WTC11 (cell line): ENCODE data around the gene SNX24.

Experiments used
- CBFB ChIP-seq: sonication (generic); formaldehyde crosslinking; IDR thresholded peaks from 2 replicates; pipeline ENCODE4 v1.8.1; 2022; ENCODE audit warnings: mild to moderate bottlenecking, low read depth, missing genetic modification reagents
- NR2C2 ChIP-seq: sonication (generic); formaldehyde crosslinking; IDR thresholded peaks from 2 replicates; pipeline ENCODE4 v1.8.0; 2022; ENCODE audit warnings: mild to moderate bottlenecking, missing genetic modification reagents
- RORB ChIP-seq: fragments of 250-450 bp; sonication (Bioruptor Pico); IDR thresholded peaks from 2 replicates; pipeline ENCODE4 v1.9.0; 2021; ENCODE audit warnings: mild to moderate bottlenecking
- SP1 ChIP-seq: sonication (generic); formaldehyde crosslinking; conservative IDR thresholded peaks from 2 replicates; pipeline ENCODE4 v1.8.1; 2022; ENCODE audit warnings: missing genetic modification reagents
- TF ChIP-seq, protein P1 (sequence below): sonication (generic); formaldehyde crosslinking; IDR thresholded peaks from 2 replicates; pipeline ENCODE4 v1.8.0; 2022; ENCODE audit warnings: mild to moderate bottlenecking, missing genetic modification reagents
- TF ChIP-seq, protein P2 (sequence below): fragments of 200-600 bp; IDR thresholded peaks from 2 replicates; pipeline ENCODE4 v1.8.0; 2022; ENCODE audit warnings: antibody characterized with exemption
- TF ChIP-seq, protein P3 (sequence below): sonication (generic); formaldehyde crosslinking; IDR thresholded peaks from 2 replicates; pipeline ENCODE4 v1.8.0; 2022; ENCODE audit warnings: missing genetic modification reagents
- TF ChIP-seq, protein P4 (sequence below): sonication (generic); formaldehyde crosslinking; conservative IDR thresholded peaks from 2 replicates; pipeline ENCODE4 v1.8.1; 2022; ENCODE audit warnings: mild to moderate bottlenecking, missing genetic modification reagents
- TF ChIP-seq, protein P5 (sequence below): sonication (generic); formaldehyde crosslinking; IDR thresholded peaks from 2 replicates; pipeline ENCODE4 v1.8.1; 2023; ENCODE audit warnings: mild to moderate bottlenecking, missing genetic modification reagents, moderate library complexity

DNA sequence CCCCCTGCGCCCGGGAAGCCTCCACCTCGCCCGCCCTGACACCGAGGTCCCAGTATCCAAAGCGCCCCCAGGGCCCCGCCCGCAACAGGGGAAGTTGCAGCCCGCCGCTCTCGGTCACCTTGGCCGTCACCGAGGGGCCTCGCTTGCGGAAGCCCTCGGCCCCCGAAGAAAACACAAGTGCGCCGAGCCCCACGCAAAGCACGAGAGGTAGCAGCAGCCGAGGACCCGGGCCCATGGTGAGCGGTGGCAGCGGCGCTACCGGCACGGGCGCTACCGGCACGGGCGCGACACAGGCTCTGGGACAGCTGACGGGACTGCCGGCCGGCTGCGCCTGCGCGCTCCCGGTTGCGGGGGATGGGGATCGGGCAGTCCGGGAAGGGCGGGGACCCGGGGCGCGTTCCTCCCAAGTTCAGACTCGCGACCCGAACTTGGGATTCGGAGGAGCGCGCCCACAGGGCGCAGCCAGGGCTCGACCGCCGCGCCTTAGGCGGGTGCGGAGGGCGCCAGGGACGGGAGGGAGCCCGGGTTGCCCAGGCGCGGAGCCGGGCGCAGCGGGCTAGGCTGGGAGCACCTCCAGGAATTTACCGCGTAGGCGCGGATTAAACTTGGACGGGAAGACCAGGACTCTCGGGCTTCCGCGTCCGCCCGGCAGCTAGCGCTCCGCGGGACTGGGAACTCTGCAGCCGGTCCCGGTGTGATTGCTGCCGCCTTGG is 191.1 kb downstream of the SNX24 start, which contains the start of gene PPIC:
- TF ChIP-seq, protein P1, sequence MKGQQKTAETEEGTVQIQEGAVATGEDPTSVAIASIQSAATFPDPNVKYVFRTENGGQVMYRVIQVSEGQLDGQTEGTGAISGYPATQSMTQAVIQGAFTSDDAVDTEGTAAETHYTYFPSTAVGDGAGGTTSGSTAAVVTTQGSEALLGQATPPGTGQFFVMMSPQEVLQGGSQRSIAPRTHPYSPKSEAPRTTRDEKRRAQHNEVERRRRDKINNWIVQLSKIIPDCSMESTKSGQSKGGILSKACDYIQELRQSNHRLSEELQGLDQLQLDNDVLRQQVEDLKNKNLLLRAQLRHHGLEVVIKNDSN (CRISPR knock-in tag): no peak
- TF ChIP-seq, protein P2, sequence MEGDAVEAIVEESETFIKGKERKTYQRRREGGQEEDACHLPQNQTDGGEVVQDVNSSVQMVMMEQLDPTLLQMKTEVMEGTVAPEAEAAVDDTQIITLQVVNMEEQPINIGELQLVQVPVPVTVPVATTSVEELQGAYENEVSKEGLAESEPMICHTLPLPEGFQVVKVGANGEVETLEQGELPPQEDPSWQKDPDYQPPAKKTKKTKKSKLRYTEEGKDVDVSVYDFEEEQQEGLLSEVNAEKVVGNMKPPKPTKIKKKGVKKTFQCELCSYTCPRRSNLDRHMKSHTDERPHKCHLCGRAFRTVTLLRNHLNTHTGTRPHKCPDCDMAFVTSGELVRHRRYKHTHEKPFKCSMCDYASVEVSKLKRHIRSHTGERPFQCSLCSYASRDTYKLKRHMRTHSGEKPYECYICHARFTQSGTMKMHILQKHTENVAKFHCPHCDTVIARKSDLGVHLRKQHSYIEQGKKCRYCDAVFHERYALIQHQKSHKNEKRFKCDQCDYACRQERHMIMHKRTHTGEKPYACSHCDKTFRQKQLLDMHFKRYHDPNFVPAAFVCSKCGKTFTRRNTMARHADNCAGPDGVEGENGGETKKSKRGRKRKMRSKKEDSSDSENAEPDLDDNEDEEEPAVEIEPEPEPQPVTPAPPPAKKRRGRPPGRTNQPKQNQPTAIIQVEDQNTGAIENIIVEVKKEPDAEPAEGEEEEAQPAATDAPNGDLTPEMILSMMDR: no peak
- TF ChIP-seq, protein P3, sequence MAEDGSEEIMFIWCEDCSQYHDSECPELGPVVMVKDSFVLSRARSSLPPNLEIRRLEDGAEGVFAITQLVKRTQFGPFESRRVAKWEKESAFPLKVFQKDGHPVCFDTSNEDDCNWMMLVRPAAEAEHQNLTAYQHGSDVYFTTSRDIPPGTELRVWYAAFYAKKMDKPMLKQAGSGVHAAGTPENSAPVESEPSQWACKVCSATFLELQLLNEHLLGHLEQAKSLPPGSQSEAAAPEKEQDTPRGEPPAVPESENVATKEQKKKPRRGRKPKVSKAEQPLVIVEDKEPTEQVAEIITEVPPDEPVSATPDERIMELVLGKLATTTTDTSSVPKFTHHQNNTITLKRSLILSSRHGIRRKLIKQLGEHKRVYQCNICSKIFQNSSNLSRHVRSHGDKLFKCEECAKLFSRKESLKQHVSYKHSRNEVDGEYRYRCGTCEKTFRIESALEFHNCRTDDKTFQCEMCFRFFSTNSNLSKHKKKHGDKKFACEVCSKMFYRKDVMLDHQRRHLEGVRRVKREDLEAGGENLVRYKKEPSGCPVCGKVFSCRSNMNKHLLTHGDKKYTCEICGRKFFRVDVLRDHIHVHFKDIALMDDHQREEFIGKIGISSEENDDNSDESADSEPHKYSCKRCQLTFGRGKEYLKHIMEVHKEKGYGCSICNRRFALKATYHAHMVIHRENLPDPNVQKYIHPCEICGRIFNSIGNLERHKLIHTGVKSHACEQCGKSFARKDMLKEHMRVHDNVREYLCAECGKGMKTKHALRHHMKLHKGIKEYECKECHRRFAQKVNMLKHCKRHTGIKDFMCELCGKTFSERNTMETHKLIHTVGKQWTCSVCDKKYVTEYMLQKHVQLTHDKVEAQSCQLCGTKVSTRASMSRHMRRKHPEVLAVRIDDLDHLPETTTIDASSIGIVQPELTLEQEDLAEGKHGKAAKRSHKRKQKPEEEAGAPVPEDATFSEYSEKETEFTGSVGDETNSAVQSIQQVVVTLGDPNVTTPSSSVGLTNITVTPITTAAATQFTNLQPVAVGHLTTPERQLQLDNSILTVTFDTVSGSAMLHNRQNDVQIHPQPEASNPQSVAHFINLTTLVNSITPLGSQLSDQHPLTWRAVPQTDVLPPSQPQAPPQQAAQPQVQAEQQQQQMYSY: no peak; the same call in 1 of the 2 replicates
- TF ChIP-seq NR2C2 (CRISPR knock-in tag) (no peak), SP1 (CRISPR knock-in tag) (no peak), RORB (CRISPR knock-in tag) (no peak), CBFB (CRISPR knock-in tag) (no peak)
- TF ChIP-seq, protein P4, sequence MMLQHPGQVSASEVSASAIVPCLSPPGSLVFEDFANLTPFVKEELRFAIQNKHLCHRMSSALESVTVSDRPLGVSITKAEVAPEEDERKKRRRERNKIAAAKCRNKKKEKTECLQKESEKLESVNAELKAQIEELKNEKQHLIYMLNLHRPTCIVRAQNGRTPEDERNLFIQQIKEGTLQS: no peak
- TF ChIP-seq, protein P5, sequence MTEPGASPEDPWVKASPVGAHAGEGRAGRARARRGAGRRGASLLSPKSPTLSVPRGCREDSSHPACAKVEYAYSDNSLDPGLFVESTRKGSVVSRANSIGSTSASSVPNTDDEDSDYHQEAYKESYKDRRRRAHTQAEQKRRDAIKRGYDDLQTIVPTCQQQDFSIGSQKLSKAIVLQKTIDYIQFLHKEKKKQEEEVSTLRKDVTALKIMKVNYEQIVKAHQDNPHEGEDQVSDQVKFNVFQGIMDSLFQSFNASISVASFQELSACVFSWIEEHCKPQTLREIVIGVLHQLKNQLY (CRISPR knock-in tag): no peak
